MM.1S (cell line): ENCODE results near the gene TIGIT.

ENCODE experiments used
- CTCF ChIP-seq: fragments of 300-600 bp; sonication (generic); IDR thresholded peaks from 2 replicates; pipeline ENCODE4 v1.5.1; 2016; ENCODE audit warnings: antibody characterized with exemption, low read length, mixed read lengths
- EZH2 ChIP-seq: fragments of 300-600 bp; sonication (generic); optimal IDR thresholded peaks from 2 replicates; pipeline ENCODE3; 2017; ENCODE audit warnings: low read depth, mild to moderate bottlenecking, antibody characterized with exemption, low read length, mixed read lengths

GRCh38 chr3:114355653-114356052 is 61.8 kb downstream of the TIGIT start:
- TF ChIP-seq EZH2 (no peak), CTCF (no peak)
